ENCODE data around the gene XRCC3. TPM values are rescaled to one million over a fixed set of nuclear protein-coding genes. Genes with fewer than 3 reads are reported as not detected.
A peak's percentile ranks its signal among the peaks of the same experiment; 100 is the strongest.

The XRCC3 gene
- total and polyA plus RNA-seq, 9 donors, result 6.9 to 14.2 (median 10.6) TPM

- Histone ChIP-seq H3K9me3 (replicated peaks; ENCODE audit: control insufficient read depth, low read depth, low read length) (no peaks in the 10 kb centered on the region), H3K4me3 (ENCODE audit: low read length) (peak overlapping the region; percentile 41), H3K27ac (ENCODE audit: low read length) (no peak overlapping the region), H3K4me1 (ENCODE audit: control insufficient read depth, insufficient read depth, low read length) (peaks cover 60% of the 10 kb centered on the region), H3K27me3 (ENCODE audit: control insufficient read depth, insufficient read depth, low read length) (no peaks in the 10 kb centered on the region), H3K36me3 (ENCODE audit: control insufficient read depth, insufficient read depth, low read length) (peaks cover 10% of the 10 kb centered on the region)
- DNase-seq, result no peak
- WGBS (ENCODE audit: insufficient coverage), result 63% methylated on average over 11 of the region's 16 CpGs
Observed at GRCh38 chr14:103714063-103714724, 1.1 kb downstream of the XRCC3 start.

GRCh38 chr14:103713304-103714062, 1.8 kb downstream of the XRCC3 start:
- Histone ChIP-seq H3K36me3 (ENCODE audit: control insufficient read depth, insufficient read depth, low read length) (peaks cover 16% of the 10 kb centered on the region), H3K27me3 (ENCODE audit: control insufficient read depth, insufficient read depth, low read length) (no peaks in the 10 kb centered on the region), H3K9me3 (replicated peaks; ENCODE audit: control insufficient read depth, low read depth, low read length) (no peaks in the 10 kb centered on the region), H3K4me1 (ENCODE audit: control insufficient read depth, insufficient read depth, low read length) (peaks cover 55% of the 10 kb centered on the region), H3K4me3 (ENCODE audit: low read length) (no peak overlapping the region), H3K27ac (ENCODE audit: low read length) (no peak overlapping the region)
- 74% methylated on average over 16 of the region's 18 CpGs for WGBS (ENCODE audit: insufficient coverage)
- DNase-seq, result no peak

GRCh38 chr14:103712633-103713247, 2.5 kb downstream of the XRCC3 start:
- 61% methylated on average over 23 of the region's 24 CpGs for WGBS (ENCODE audit: insufficient coverage)
- no peak for DNase-seq
- Histone ChIP-seq H3K4me3 (ENCODE audit: low read length) (no peak overlapping the region), H3K27me3 (ENCODE audit: control insufficient read depth, insufficient read depth, low read length) (no peaks in the 10 kb centered on the region), H3K4me1 (ENCODE audit: control insufficient read depth, insufficient read depth, low read length) (peaks cover 47% of the 10 kb centered on the region), H3K27ac (ENCODE audit: low read length) (no peak overlapping the region), H3K36me3 (ENCODE audit: control insufficient read depth, insufficient read depth, low read length) (peaks cover 23% of the 10 kb centered on the region), H3K9me3 (replicated peaks; ENCODE audit: control insufficient read depth, low read depth, low read length) (no peaks in the 10 kb centered on the region)

GRCh38 chr14:103711516-103712431, 3.5 kb downstream of the XRCC3 start:
- H3K4me1 ChIP-seq (ENCODE audit: control insufficient read depth, insufficient read depth, low read length), result peaks cover 37% of the 10 kb centered on the region
- peak overlapping the region; percentile 35 for H3K27ac ChIP-seq (ENCODE audit: low read length)
- H3K9me3 ChIP-seq (replicated peaks; ENCODE audit: control insufficient read depth, low read depth, low read length), result no peaks in the 10 kb centered on the region
- H3K36me3 ChIP-seq (ENCODE audit: control insufficient read depth, insufficient read depth, low read length), result peaks cover 27% of the 10 kb centered on the region
- DNase-seq, result no peak
- H3K27me3 ChIP-seq (ENCODE audit: control insufficient read depth, insufficient read depth, low read length), result no peaks in the 10 kb centered on the region
- WGBS (ENCODE audit: insufficient coverage), result 73% methylated on average over 26 of the region's 27 CpGs
- no peak overlapping the region for H3K4me3 ChIP-seq (ENCODE audit: low read length)

- H3K4me1 ChIP-seq (ENCODE audit: control insufficient read depth, insufficient read depth, low read length), result peaks cover 33% of the 10 kb centered on the region
- H3K4me3 ChIP-seq (ENCODE audit: low read length), result no peak overlapping the region
- WGBS (ENCODE audit: insufficient coverage), result 88% methylated on average over 3 of the region's 9 CpGs
- no peaks in the 10 kb centered on the region for H3K9me3 ChIP-seq (replicated peaks; ENCODE audit: control insufficient read depth, low read depth, low read length)
- H3K36me3 ChIP-seq (ENCODE audit: control insufficient read depth, insufficient read depth, low read length), result peaks cover 36% of the 10 kb centered on the region
- H3K27ac ChIP-seq (ENCODE audit: low read length), result no peak overlapping the region
- no peak for DNase-seq
- H3K27me3 ChIP-seq (ENCODE audit: control insufficient read depth, insufficient read depth, low read length), result no peaks in the 10 kb centered on the region
Observed at GRCh38 chr14:103710771-103711377, 4.4 kb downstream of the XRCC3 start.

GRCh38 chr14:103709814-103710213, 5.4 kb downstream of the XRCC3 start:
- Histone ChIP-seq H3K9me3 (replicated peaks; ENCODE audit: control insufficient read depth, low read depth, low read length) (no peaks in the 10 kb centered on the region), H3K4me3 (ENCODE audit: low read length) (no peak overlapping the region), H3K4me1 (ENCODE audit: control insufficient read depth, insufficient read depth, low read length) (peaks cover 33% of the 10 kb centered on the region), H3K27ac (ENCODE audit: low read length) (no peak overlapping the region), H3K36me3 (ENCODE audit: control insufficient read depth, insufficient read depth, low read length) (peaks cover 46% of the 10 kb centered on the region), H3K27me3 (ENCODE audit: control insufficient read depth, insufficient read depth, low read length) (no peaks in the 10 kb centered on the region)
- DNase-seq, result no peak
- 90% methylated on average over 7 of the region's 15 CpGs for WGBS (ENCODE audit: insufficient coverage)

- WGBS (ENCODE audit: insufficient coverage), result 86% methylated on average over 17 of the region's 18 CpGs
- Histone ChIP-seq H3K4me3 (ENCODE audit: low read length) (no peak overlapping the region), H3K36me3 (ENCODE audit: control insufficient read depth, insufficient read depth, low read length) (peaks cover 56% of the 10 kb centered on the region), H3K27ac (ENCODE audit: low read length) (no peak overlapping the region), H3K9me3 (replicated peaks; ENCODE audit: control insufficient read depth, low read depth, low read length) (no peaks in the 10 kb centered on the region), H3K27me3 (ENCODE audit: control insufficient read depth, insufficient read depth, low read length) (no peaks in the 10 kb centered on the region), H3K4me1 (ENCODE audit: control insufficient read depth, insufficient read depth, low read length) (peaks cover 27% of the 10 kb centered on the region)
- DNase-seq, result no peak
Observed at GRCh38 chr14:103708750-103709187, 6.5 kb downstream of the XRCC3 start.

GRCh38 chr14:103707329-103708263, 7.7 kb downstream of the XRCC3 start:
- no peak overlapping the region for H3K4me3 ChIP-seq (ENCODE audit: low read length)
- no peak overlapping the region for H3K27ac ChIP-seq (ENCODE audit: low read length)
- no peak for DNase-seq
- peaks cover 67% of the 10 kb centered on the region for H3K36me3 ChIP-seq (ENCODE audit: control insufficient read depth, insufficient read depth, low read length)
- 75% methylated on average over 29 of the region's 29 CpGs for WGBS (ENCODE audit: insufficient coverage)
- H3K4me1 ChIP-seq (ENCODE audit: control insufficient read depth, insufficient read depth, low read length), result peaks cover 25% of the 10 kb centered on the region
- no peaks in the 10 kb centered on the region for H3K9me3 ChIP-seq (replicated peaks; ENCODE audit: control insufficient read depth, low read depth, low read length)
- no peaks in the 10 kb centered on the region for H3K27me3 ChIP-seq (ENCODE audit: control insufficient read depth, insufficient read depth, low read length)

Measured in muscle of leg (tissue), 11 donors.